ENCODE data around the gene ANAPC13. TPM values are rescaled to one million over a fixed set of nuclear protein-coding genes. Genes with fewer than 3 reads are reported as not detected.

ANAPC13 gene
- polyA plus RNA-seq, 1 donor from 2014 or later: 178 TPM

GRCh38 chr3:134428401-134428800, 57.4 kb downstream of the ANAPC13 start:
- TF ChIP-seq RAD21 (conservative IDR thresholded peaks at IDR 0.05): no peak
- no peak for TF ChIP-seq MXI1 (conservative IDR thresholded peaks at IDR 0.05; ENCODE audit: poor library complexity, severe bottlenecking)
- no peak for TF ChIP-seq POLR2AphosphoS5 (IDR thresholded peaks at IDR 0.05)
- no peak for TF ChIP-seq REST (IDR thresholded peaks at IDR 0.05; ENCODE audit: borderline replicate concordance)
- TF ChIP-seq EZH2 (IDR thresholded peaks at IDR 0.05; ENCODE audit: borderline replicate concordance, insufficient read depth, low read length, poor library complexity, severe bottlenecking): no peak
- TF ChIP-seq EP300 (conservative IDR thresholded peaks at IDR 0.05; ENCODE audit: poor library complexity, severe bottlenecking): no peak
- no peak for TF ChIP-seq TAF1 (IDR thresholded peaks at IDR 0.05; ENCODE audit: low read depth)
- no peak for TF ChIP-seq CTCF (IDR thresholded peaks at IDR 0.05; ENCODE audit: poor library complexity, severe bottlenecking)
- Histone ChIP-seq H3K79me2 (replicated peaks; ENCODE audit: insufficient read depth, low read length) (no peaks in the 10 kb centered on the region), H3K4me3 (ENCODE audit: low read length) (no peak overlapping the region), H4K20me1 (ENCODE audit: insufficient read depth) (no peaks in the 10 kb centered on the region), H2AFZ (ENCODE audit: low read depth, low read length) (no peak overlapping the region), H3K27me3 (ENCODE audit: insufficient read depth, low read depth, low read length) (no peaks in the 10 kb centered on the region), H3K4me2 (ENCODE audit: low read length) (no peak overlapping the region), H3K9me2 (ENCODE audit: insufficient read depth, low read length) (no peaks in the 10 kb centered on the region), H3K36me3 (ENCODE audit: insufficient read depth, low read length) (no peaks in the 10 kb centered on the region), H3K9ac (ENCODE audit: low read length) (no peak overlapping the region), H3K9me3 (ENCODE audit: low read length) (no peaks in the 10 kb centered on the region), H3F3A (ENCODE audit: insufficient read depth, low read length, poor library complexity, severe bottlenecking) (no peaks in the 10 kb centered on the region), H3K27ac (ENCODE audit: low read length) (no peak overlapping the region)

Other genes with a start within 250 kb of the ANAPC13 start
- 67.7 and 68.6 TPM in 2 replicates for gene RYK, start 235.1 kb downstream of the ANAPC13 start, polyA plus RNA-seq
- gene AMOTL2, start 111.5 kb downstream of the ANAPC13 start, polyA plus RNA-seq: 30.1 and 56.6 TPM in 2 replicates
- gene CEP63, start 72 bp upstream of the ANAPC13 start, polyA plus RNA-seq: 13.3 and 14.1 TPM in 2 replicates
- 1.7 TPM in 2 replicates for gene KY, start 165.0 kb upstream of the ANAPC13 start, polyA plus RNA-seq

Measured in neural cell (in vitro differentiated cells).